Small intestine (tissue), 7 donors: ENCODE data around the gene FRMD1. TPM values are rescaled to one million over a fixed set of nuclear protein-coding genes. Genes with fewer than 3 reads are reported as not detected.
A peak's percentile ranks its signal among the peaks of the same experiment; 100 is the strongest.

ENCODE experiments used
- DNase-seq, 2 donors: peaks; one replicate each; pipeline versions ENCODE4 v3.0.0 to v3.0.0-alpha.2; 2013
- FAIRE-seq: peaks from 2 replicates; lab custom pipeline; 2012; peaks lifted over from hg19 to GRCh38; lab: Jason Lieb, UNC
- H3K27ac ChIP-seq, 3 donors: one replicate each; pipeline ENCODE4 v1.5.1; 2013; ENCODE audit warnings: low read length in 2 of 3, mild to moderate bottlenecking in 2 of 3, control low read depth in 1 of 3, inconsistent platforms in 1 of 3, low read depth in 1 of 3, moderate library complexity in 1 of 3
- H3K27me3 ChIP-seq, 3 donors: one replicate each; pipeline ENCODE4 v1.6.1; 2013; ENCODE audit warnings: low read length in 3 of 3, inconsistent platforms in 1 of 3; ENCODE audit not compliant: control insufficient read depth in 3 of 3, insufficient read depth in 3 of 3
- H3K36me3 ChIP-seq, 3 donors: one replicate each; pipeline ENCODE4 v1.6.1; 2013; ENCODE audit warnings: low read length in 3 of 3, inconsistent platforms in 1 of 3, low read depth in 1 of 3, mild to moderate bottlenecking in 1 of 3, moderate library complexity in 1 of 3; ENCODE audit not compliant: control insufficient read depth in 3 of 3, insufficient read depth in 2 of 3
- H3K4me1 ChIP-seq, 3 donors: one replicate each; pipeline ENCODE4 v1.6.1; 2013; ENCODE audit warnings: low read length in 2 of 3, inconsistent platforms in 1 of 3, low read depth in 1 of 3, mild to moderate bottlenecking in 1 of 3, moderate library complexity in 1 of 3; ENCODE audit not compliant: control insufficient read depth in 3 of 3, insufficient read depth in 2 of 3
- H3K4me3 ChIP-seq, 3 donors: one replicate each; pipeline ENCODE4 v1.5.1; 2013; ENCODE audit warnings: low read length in 3 of 3, control low read depth in 1 of 3, inconsistent platforms in 1 of 3, low read depth in 1 of 3, mild to moderate bottlenecking in 1 of 3, moderate library complexity in 1 of 3
- H3K9me3 ChIP-seq, 2 donors: one replicate each; pipeline ENCODE4 v1.6.1; 2013; ENCODE audit warnings: low read depth in 1 of 2, low read length in 1 of 2; ENCODE audit not compliant: control insufficient read depth in 2 of 2, insufficient read depth in 1 of 2
- WGBS, 3 donors: extraction: QIAGEN DNeasy Blood & Tissue Kit; methylation state at CpG; one replicate each; pipeline ENCODE4 v1.1.7; 2013; 5-methylcytosine and 5-hydroxymethylcytosine counted together
- polyA plus RNA-seq, 4 donors: library from polyadenylated mRNA; stranded (reverse) in 3 of 4; unstranded in 1 of 4; fragments of 200-250 nt in 3 of 4; fragments of 120-200 nt in 1 of 4; gene quantifications; one replicate each; pipeline versions ENCODE4 v1.2.1 to v1.2.3, GENCODE V29; 2013
- donor health status: healthy with polysubstance abuse.
- donor health status: control.
- donor health status: control.
- donor health status: Bipolar disorder and iron deficiency.
- donor health status: healthy.

Gene FRMD1
- polyA plus RNA-seq, 4 donors: 0.15 to 11.5 (median 1.3) TPM

DNA sequence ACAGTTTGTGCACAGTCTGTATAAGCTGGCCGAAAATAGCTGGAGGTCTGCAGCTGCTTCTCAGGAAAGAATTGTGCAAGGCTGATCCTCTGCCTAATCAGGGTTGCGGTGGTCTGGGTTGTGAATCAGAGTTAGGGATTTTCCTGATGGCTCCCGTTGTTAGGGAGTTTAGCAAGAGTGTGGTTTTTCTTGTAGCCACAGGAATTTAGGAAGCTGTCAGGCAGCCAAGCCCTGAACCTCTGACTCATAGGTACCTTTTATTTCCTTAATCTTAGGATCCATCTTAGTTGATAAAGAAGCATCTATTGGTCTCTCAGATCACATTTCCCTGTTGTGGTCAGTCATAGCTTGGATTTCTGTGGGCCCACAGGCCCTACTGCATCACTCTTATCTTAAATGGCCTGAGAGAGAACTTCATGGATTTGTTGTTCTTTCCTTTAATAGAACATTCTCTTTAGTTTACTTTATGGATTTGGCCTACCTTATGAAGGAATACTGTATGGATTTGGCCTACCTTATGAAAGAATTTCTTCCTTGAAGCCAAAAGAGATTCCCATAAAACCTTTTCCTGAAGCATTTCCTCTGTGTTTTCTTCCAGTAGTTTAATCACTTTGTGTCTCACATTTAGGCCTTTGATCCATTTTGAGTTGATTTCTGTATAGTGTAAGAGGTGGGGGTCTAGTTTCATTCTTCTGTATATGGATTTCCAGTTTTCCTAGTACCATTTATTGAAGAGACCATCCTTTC, 71.2 kb downstream of the FRMD1 start:
- no peaks in the 10 kb centered on the region for H3K36me3 ChIP-seq
- peaks cover 0 to 9% of the 10 kb centered on the region in 2 donors for H3K9me3 ChIP-seq
- DNase-seq: no peak
- no peak overlapping the region for H3K4me3 ChIP-seq
- H3K4me1 ChIP-seq: no peaks in the 10 kb centered on the region
- H3K27ac ChIP-seq: peak overlapping the region in 1 of 3 donors; percentile 24
- no peak for FAIRE-seq
- H3K27me3 ChIP-seq: no peaks in the 10 kb centered on the region
- 56 to 65% (median 61%) methylated on average over 3 of the region's 3 CpGs for WGBS, 3 donors

GRCh38 chr6:168005796-168006195, 73.2 kb downstream of the FRMD1 start:
- no peak for FAIRE-seq
- DNase-seq: no peak
- no peak overlapping the region for H3K27ac ChIP-seq
- H3K4me3 ChIP-seq: no peak overlapping the region
- no peaks in the 10 kb centered on the region for H3K9me3 ChIP-seq
- H3K4me1 ChIP-seq: no peaks in the 10 kb centered on the region
- H3K27me3 ChIP-seq: no peaks in the 10 kb centered on the region
- no peaks in the 10 kb centered on the region for H3K36me3 ChIP-seq
- 61 to 88% (median 66%) methylated on average over 6 of the region's 6 CpGs for WGBS, 3 donors

- Histone ChIP-seq H3K9me3 (no peaks in the 10 kb centered on the region), H3K36me3 (no peaks in the 10 kb centered on the region), H3K4me1 (no peaks in the 10 kb centered on the region), H3K4me3 (no peak overlapping the region), H3K27ac (no peak overlapping the region), H3K27me3 (no peaks in the 10 kb centered on the region)
- 93 to 95% (median 94%) methylated on average over 11 of the region's 11 CpGs for WGBS, 3 donors
- DNase-seq: no peak
- no peak for FAIRE-seq
Observed at GRCh38 chr6:168004945-168005344, 74.1 kb downstream of the FRMD1 start.

- Histone ChIP-seq H3K9me3 (no peaks in the 10 kb centered on the region), H3K4me3 (no peak overlapping the region), H3K4me1 (no peaks in the 10 kb centered on the region), H3K27me3 (no peaks in the 10 kb centered on the region), H3K36me3 (no peaks in the 10 kb centered on the region), H3K27ac (no peak overlapping the region)
- WGBS, 3 donors: 74 to 87% (median 84%) methylated on average over 7 of the region's 7 CpGs
- no peak for DNase-seq
- FAIRE-seq: no peak
Observed at GRCh38 chr6:168004023-168004422, 75.0 kb downstream of the FRMD1 start.

Other genes starting within 250 kb of the FRMD1 start
- gene KIF25, start 81.5 kb downstream of the FRMD1 start, polyA plus RNA-seq: under 1 TPM in 2 of 4 donors, not detected in 2; 0.16 to 0.66 TPM
- gene DACT2, start 240.6 kb upstream of the FRMD1 start, polyA plus RNA-seq: 1 to 10 TPM in 1 of 4 donors, under 1 TPM in 2, not detected in 1; 0.48 to 7.7 (median 0.54) TPM